C4-2B (cell line): ENCODE data around the gene NDUFAF4.

Experiments
- H3K27ac ChIP-seq: fragments of 450-650 bp; 2 replicates; pipeline ENCODE4 v1.5.1; 2017
- CTCF ChIP-seq: fragments of 450-650 bp; conservative IDR thresholded peaks from 2 replicates; pipeline ENCODE4 v1.5.1; 2017; ENCODE audit warnings: mild to moderate bottlenecking
- ZFX ChIP-seq: fragments of 450-650 bp; IDR thresholded peaks from 2 replicates; pipeline ENCODE4 v1.6.1; 2017

Gene NDUFAF4

GRCh38 chr6:96917098-96917497 is 19.4 kb upstream of the NDUFAF4 start:
- no peak overlapping the region for H3K27ac ChIP-seq
- TF ChIP-seq CTCF (no peak), ZFX (no peak)

DNA sequence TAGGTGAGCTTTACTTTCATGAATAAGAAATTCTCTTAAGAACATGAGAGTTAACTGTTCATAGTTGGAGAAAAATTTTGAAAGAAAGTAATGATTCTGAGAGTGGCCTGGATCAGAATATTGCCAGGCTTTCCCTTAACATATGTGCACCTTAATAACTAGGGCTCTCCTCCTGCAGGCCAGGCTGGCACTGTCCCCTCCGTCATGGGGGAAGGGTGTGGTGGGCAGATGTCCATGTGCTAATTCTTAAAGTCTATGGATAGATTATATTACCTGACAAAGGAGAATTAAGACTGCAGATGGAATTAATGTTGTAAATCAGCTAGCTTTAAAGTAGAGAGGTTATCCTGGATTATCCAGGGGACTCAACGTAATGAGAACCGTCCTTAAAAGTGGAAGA is 15.9 kb upstream of the NDUFAF4 start:
- no peak overlapping the region for H3K27ac ChIP-seq
- TF ChIP-seq ZFX (no peak), CTCF (no peak)

DNA sequence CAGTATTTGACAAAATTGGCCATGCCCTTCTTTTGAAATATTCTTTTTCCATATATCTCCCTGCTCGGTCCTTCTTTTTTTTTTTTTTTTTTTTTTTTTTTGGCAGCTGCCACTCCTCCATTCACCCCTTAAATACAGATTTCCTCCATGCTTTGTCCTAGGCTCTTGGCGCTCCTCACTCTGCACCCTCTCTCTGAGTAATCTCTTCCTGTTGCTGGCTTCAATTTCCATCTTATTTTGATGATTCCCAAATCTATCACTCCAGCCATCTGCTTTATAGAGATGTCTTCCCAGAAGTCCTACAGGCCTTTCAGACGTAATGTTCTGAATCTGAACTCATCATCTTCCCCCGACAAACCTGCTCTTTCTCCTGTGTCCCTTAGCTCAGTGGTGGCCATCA is 14.1 kb upstream of the NDUFAF4 start:
- no peak overlapping the region for H3K27ac ChIP-seq
- no peak for TF ChIP-seq ZFX
- no peak for TF ChIP-seq CTCF

DNA sequence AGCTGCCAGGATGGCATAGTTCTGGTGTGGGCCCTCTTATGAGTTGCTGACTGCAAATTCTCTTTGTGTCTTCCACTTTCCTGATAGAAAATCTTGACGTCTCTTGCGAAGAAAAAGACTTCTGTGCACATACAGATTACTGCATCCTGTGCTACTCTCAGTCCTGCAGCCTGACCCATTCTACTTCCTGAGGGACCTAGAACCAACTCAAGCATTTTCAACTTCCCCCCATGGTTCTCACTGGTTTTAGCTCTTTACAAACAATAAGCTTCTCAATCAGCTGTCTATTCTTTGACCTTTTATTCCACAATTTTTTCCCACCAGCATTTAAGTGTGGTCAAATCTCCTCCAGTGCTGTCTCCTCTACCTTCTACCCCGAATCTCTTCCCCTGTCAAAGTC is 13.5 kb upstream of the NDUFAF4 start:
- TF ChIP-seq ZFX = no peak
- no peak for TF ChIP-seq CTCF
- no peak overlapping the region for H3K27ac ChIP-seq

- no peak overlapping the region for H3K27ac ChIP-seq
- TF ChIP-seq ZFX (no peak), CTCF (no peak)
Observed at GRCh38 chr6:96909811-96910210, 12.1 kb upstream of the NDUFAF4 start.

DNA sequence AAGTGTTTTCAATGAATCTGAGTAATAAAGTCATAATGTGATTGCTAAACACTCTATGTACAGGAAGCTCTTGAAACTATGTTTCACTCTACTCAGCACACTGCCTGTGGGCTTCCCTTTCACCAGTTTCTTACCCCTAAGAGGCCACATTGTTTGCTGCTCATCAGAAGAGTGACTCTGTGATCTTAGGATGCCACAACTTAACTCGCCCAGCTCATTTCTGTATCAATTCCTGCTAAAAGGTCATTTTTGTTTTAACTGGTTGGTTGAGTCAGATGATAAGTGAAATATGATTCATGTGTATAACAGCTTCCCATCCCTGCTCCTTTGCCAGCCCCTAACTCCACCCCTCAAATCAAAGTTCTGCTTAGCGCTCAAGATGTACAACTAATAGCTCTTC is 9.8 kb upstream of the NDUFAF4 start:
- no peak overlapping the region for H3K27ac ChIP-seq
- no peak for TF ChIP-seq CTCF
- TF ChIP-seq ZFX = no peak

GRCh38 chr6:96900873-96901272 is 3.2 kb upstream of the NDUFAF4 start:
- H3K27ac ChIP-seq = no peak overlapping the region
- TF ChIP-seq CTCF (no peak), ZFX (no peak)
